ENCODE data around the gene IGSF22.

Gene IGSF22

GRCh38 chr11:18710545-18710944 lies 15.4 kb downstream of the IGSF22 start:
- no peak for DNase-seq (ENCODE audit: low read depth)
- H3K4me3 ChIP-seq (ENCODE audit: low read length): no peak overlapping the region
- TF ChIP-seq, protein P1, sequence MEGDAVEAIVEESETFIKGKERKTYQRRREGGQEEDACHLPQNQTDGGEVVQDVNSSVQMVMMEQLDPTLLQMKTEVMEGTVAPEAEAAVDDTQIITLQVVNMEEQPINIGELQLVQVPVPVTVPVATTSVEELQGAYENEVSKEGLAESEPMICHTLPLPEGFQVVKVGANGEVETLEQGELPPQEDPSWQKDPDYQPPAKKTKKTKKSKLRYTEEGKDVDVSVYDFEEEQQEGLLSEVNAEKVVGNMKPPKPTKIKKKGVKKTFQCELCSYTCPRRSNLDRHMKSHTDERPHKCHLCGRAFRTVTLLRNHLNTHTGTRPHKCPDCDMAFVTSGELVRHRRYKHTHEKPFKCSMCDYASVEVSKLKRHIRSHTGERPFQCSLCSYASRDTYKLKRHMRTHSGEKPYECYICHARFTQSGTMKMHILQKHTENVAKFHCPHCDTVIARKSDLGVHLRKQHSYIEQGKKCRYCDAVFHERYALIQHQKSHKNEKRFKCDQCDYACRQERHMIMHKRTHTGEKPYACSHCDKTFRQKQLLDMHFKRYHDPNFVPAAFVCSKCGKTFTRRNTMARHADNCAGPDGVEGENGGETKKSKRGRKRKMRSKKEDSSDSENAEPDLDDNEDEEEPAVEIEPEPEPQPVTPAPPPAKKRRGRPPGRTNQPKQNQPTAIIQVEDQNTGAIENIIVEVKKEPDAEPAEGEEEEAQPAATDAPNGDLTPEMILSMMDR (IDR thresholded peaks at IDR 0.05; ENCODE audit: insufficient read depth, low read depth, low read length, missing control alignments): no peak

DNA sequence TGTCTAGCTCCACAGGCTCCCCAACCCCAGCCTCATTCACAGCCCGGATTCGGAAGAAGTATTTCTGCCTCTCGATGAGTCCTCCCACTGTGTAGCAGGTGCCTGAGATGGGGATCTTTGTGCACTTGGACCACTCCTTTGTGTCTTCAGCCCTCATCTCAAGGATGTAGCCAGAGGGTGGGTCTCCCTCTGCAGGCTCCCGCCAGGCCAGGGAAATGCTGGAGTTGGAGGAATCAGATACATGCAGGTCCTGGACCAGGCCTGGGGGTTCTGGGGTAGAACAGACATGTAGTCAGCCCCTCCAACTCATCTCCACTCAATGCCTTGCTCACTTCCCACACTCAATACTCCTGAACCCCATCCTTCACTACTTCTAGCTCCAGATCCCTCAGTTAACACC lies 16.6 kb downstream of the IGSF22 start:
- DNase-seq (ENCODE audit: low read depth): no peak
- H3K4me3 ChIP-seq (ENCODE audit: low read length): no peak overlapping the region
- TF ChIP-seq, protein P1 (IDR thresholded peaks at IDR 0.05; ENCODE audit: insufficient read depth, low read depth, low read length, missing control alignments): no peak

GRCh38 chr11:18707811-18708340 lies 18.1 kb downstream of the IGSF22 start:
- TF ChIP-seq, protein P1 (IDR thresholded peaks at IDR 0.05; ENCODE audit: insufficient read depth, low read depth, low read length, missing control alignments): no peak
- no peak overlapping the region for H3K4me3 ChIP-seq (ENCODE audit: low read length)
- DNase-seq (ENCODE audit: low read depth): no peak

DNA sequence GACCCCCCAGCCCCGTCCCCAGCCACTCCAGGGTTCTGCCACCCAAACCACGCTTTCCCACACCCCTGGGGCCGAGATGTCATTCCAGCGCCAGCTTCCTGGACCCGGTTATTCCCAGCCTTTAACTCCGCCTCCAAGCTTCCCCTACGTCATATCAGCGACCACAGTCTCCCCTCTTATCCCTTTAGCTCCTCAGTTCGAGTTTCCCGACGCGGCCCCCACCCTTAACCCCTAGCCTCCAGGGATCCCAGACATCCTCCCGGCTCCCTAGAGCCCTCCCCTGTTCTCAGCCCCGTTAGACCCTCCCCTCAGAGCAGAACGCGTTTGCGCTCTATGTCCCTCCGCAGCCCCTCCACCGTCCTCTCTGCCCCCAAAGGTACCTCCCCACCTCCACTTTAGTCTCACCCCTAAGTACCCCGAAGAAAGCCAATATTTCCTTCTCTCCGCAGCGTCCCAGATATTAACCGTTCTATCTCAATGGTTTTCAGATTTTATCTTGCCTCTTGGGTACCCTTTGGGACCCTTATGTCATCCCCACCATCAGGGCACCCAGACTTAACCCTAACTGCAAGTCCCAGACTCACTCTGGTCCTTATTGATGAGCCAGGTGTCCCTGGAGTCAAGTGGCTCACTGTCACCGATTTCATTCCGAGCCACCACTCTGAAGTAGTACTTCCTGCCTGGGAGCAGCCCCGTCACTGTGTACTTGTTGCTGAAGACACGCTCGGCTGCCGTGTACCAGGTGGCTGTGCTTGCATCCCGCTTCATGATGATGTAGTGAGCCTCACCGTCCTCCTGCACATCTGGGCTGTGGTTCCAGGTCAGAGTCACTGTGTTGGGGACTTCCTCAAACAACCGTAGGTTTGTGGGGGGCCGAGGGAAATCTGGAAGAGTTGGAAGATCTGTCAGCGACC lies 19.4 kb downstream of the IGSF22 start:
- DNase-seq (ENCODE audit: low read depth): peak; percentile 34
- peak overlapping the region; percentile 55 for H3K4me3 ChIP-seq (ENCODE audit: low read length)
- TF ChIP-seq, protein P1 (IDR thresholded peaks at IDR 0.05; ENCODE audit: insufficient read depth, low read depth, low read length, missing control alignments): no peak

DNA sequence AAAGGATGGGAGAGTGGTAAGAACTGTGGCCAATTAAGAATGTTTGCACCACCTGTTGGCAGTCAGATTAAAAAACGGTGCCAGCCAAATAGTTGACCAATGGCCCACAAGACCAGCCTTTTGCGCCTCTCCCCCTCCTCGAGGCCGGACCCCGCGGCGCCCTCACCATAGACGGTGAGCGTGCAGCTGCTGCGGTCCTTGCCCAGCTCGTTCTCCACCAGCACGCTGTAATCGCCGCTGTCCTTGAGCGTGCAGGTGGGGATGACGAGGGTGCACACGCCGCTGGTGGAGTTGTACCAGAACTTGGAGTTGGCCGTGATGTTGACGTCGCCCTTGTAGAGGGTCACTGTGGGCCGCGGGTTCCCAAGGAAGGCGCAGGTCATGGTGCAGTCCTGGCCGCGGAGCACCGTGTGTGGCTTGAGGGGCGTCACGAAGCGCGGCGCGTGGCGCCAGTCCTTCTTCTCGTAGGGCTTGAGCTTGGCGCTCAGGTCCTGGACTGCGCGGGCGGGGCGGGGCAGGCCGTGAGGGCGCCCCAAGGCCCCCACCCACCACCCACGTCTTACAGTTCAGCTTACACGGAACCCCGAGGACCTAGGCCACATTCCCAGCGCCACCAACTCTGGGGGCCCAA lies 20.2 kb downstream of the IGSF22 start:
- TF ChIP-seq, protein P1 (IDR thresholded peaks at IDR 0.05; ENCODE audit: insufficient read depth, low read depth, low read length, missing control alignments): no peak
- peak overlapping the region; percentile 55 for H3K4me3 ChIP-seq (ENCODE audit: low read length)

GRCh38 chr11:18704698-18705097 lies 21.3 kb downstream of the IGSF22 start:
- TF ChIP-seq, protein P1 (IDR thresholded peaks at IDR 0.05; ENCODE audit: insufficient read depth, low read depth, low read length, missing control alignments): no peak
- no peak for DNase-seq (ENCODE audit: low read depth)
- H3K4me3 ChIP-seq (ENCODE audit: low read length): no peak overlapping the region

More for the DNA sequence above, 20.2 kb downstream of the IGSF22 start:
- no peak for DNase-seq (ENCODE audit: low read depth)

Measured in epithelial cell of esophagus (primary cell).